CD4-positive, alpha-beta memory T cell (primary cell): ENCODE measurements around the gene GRID2. TPM values are rescaled to one million over a fixed set of nuclear protein-coding genes. Genes with fewer than 3 reads are reported as not detected.
"Not testable (repeated sequence)": the region's sequence is repeated elsewhere in the genome, so short reads cannot be mapped to it uniquely, and the experiment has no call there.

ENCODE experiments used
- CTCF ChIA-PET: fragments of 350-600 bp; sonication (Branson Sonifier 250); formaldehyde crosslinking; loops from one replicate; lab custom pipeline; 2021; ENCODE audit warnings: inconsistent platforms; ENCODE audit not compliant: partially characterized antibody; lab: Charles Lee
- POLR2A ChIA-PET: fragments of 350-600 bp; sonication (Branson Sonifier 250); formaldehyde crosslinking; loops from one replicate; lab custom pipeline; 2021; ENCODE audit not compliant: partially characterized antibody; lab: Charles Lee
- DNase-seq, 5 donors: peaks; one replicate each; pipeline versions ENCODE4 v3.0.0 to v3.0.0-alpha.2; 2020 to 2022; ENCODE audit warnings: mixed read lengths in 1 of 5
- H3K27ac ChIP-seq: one replicate; pipeline ENCODE4 v1.7.0; 2013; ENCODE audit warnings: low read depth, low read length
- H3K27me3 ChIP-seq: 2 replicates; pipeline ENCODE4 v1.7.0; 2013; ENCODE audit warnings: mild to moderate bottlenecking, low read length, moderate library complexity; ENCODE audit not compliant: insufficient read depth
- H3K36me3 ChIP-seq: 2 replicates; pipeline ENCODE4 v1.7.0; 2013; ENCODE audit warnings: mild to moderate bottlenecking, low read length, moderate library complexity; ENCODE audit not compliant: insufficient read depth
- H3K4me1 ChIP-seq: 2 replicates; pipeline ENCODE4 v1.7.0; 2013; ENCODE audit warnings: mild to moderate bottlenecking, low read length, moderate library complexity; ENCODE audit not compliant: insufficient read depth
- H3K4me3 ChIP-seq, 2 donors: one replicate each; pipeline ENCODE4 v1.7.0; 2013; ENCODE audit warnings: low read length in 2 of 2, mild to moderate bottlenecking in 1 of 2
- H3K9me3 ChIP-seq, 2 donors: one replicate each; pipeline ENCODE4 v1.7.0; 2013; ENCODE audit warnings: low read length in 2 of 2, control low read depth in 1 of 2; ENCODE audit not compliant: control insufficient read depth in 1 of 2
- H3K27ac Mint-ChIP-seq, 7 donors: one replicate each; pipeline ENCODE4 v1.8.0; 2020 to 2021; ENCODE audit warnings: mixed read lengths in 7 of 7, mild to moderate bottlenecking in 6 of 7, inconsistent platforms in 3 of 7, moderate library complexity in 3 of 7
- H3K27me3 Mint-ChIP-seq, 2 donors: one replicate each; pipeline ENCODE4 v1.8.0; 2020 to 2021; ENCODE audit warnings: mixed read lengths in 2 of 2
- H3K36me3 Mint-ChIP-seq, 2 donors: one replicate each; pipeline ENCODE4 v1.8.0; 2020 to 2021; ENCODE audit warnings: mixed read lengths in 2 of 2, inconsistent platforms in 1 of 2, mild to moderate bottlenecking in 1 of 2
- H3K4me1 Mint-ChIP-seq, 4 donors: one replicate each; pipeline ENCODE4 v1.8.0; 2020 to 2021; ENCODE audit warnings: mixed read lengths in 4 of 4, mild to moderate bottlenecking in 1 of 4
- H3K4me3 Mint-ChIP-seq, 8 donors: one replicate each; pipeline ENCODE4 v1.8.0; 2020 to 2021; ENCODE audit warnings: mixed read lengths in 8 of 8, mild to moderate bottlenecking in 7 of 8, moderate library complexity in 6 of 8, inconsistent platforms in 3 of 8
- H3K9me3 Mint-ChIP-seq, 8 donors: one replicate each; pipeline ENCODE4 v1.8.0; 2020 to 2021; ENCODE audit warnings: mixed read lengths in 8 of 8, mild to moderate bottlenecking in 5 of 8, inconsistent platforms in 3 of 8, moderate library complexity in 1 of 8
- intact Hi-C: fragments of 100-400 bp; cut with micrococcal nuclease; formaldehyde crosslinking; loops from one replicate; pipeline ENCODE4 v1.15.1; 2023
- polyA plus RNA-seq, 2 donors: library from polyadenylated mRNA; unstranded; fragments of 300-500 nt; fragmentation: Illumina TruSeq; gene quantifications; one replicate each; pipeline ENCODE4 v1.2.3, GENCODE V29; 2021
- total RNA-seq, 2 experiments: library from RNA; stranded (reverse); gene quantifications; one replicate each; pipeline ENCODE4 v1.2.3, GENCODE V29; 2021

Gene GRID2
- total and polyA plus RNA-seq, 4 experiments from 2014 or later: not detected

DNA sequence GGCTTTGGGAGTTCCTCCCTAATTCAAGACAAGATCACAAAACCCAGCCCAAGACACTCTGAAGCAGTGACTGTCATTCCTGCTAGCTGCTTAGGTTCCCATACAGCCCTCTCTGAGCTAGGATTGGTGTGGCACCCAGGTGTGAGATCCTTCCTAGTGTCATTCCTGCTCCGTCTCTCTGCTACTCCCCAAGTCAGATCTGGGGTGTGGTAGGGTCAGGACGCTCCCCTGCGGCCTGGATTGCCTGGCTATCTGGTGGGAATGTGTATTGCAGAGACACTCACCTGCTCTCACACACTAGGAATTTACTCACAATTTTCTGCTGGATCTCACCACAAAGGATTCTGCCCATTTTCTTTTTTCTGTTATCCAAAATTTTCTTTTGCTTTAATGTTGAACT lies 964.0 kb downstream of the GRID2 start:
- no peaks in the 10 kb centered on the region for H3K4me1 Mint-ChIP-seq
- H3K27me3 Mint-ChIP-seq: no peaks in the 10 kb centered on the region
- POLR2A ChIA-PET: no interaction called here
- no peak overlapping the region for H3K27ac Mint-ChIP-seq
- Histone ChIP-seq H3K27ac (no peak overlapping the region), H3K4me3 (no peak overlapping the region), H3K27me3 (no peaks in the 10 kb centered on the region), H3K9me3 (no peaks in the 10 kb centered on the region), H3K4me1 (no peaks in the 10 kb centered on the region), H3K36me3 (no peaks in the 10 kb centered on the region)
- peaks cover 0 to 14% (median 5%) of the 10 kb centered on the region in 8 donors for H3K9me3 Mint-ChIP-seq
- no peak for DNase-seq
- no peak overlapping the region for H3K4me3 Mint-ChIP-seq
- CTCF ChIA-PET: no interaction called here
- intact Hi-C loops: no loop called here
- no peaks in the 10 kb centered on the region for H3K36me3 Mint-ChIP-seq

DNA sequence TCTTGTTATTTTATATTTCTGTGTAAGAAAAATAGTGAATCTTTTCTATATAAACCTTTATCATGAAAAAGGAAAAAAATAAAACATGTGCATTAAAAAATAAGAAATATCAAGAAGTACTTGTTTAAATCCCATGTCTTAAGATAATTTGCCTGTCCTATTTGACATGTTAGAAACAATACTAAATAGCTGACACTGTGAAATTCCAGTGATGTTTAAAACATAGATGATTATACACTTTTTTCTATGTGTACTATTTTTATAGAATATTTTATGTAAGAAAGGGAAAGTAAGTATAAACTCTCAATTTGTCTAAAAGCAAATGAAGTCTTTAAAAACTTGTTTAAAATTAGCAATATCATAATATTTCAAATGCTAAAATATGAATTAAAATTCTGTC lies 981.6 kb downstream of the GRID2 start:
- Mint-ChIP-seq H3K27me3 (no peaks in the 10 kb centered on the region), H3K9me3 (peaks cover 0 to 7% (median 3%) of the 10 kb centered on the region in 8 donors), H3K36me3 (no peaks in the 10 kb centered on the region), H3K4me3 (no peak overlapping the region), H3K27ac (no peak overlapping the region), H3K4me1 (no peaks in the 10 kb centered on the region)
- Histone ChIP-seq H3K9me3 (no peaks in the 10 kb centered on the region), H3K27ac (no peak overlapping the region), H3K27me3 (no peaks in the 10 kb centered on the region), H3K36me3 (no peaks in the 10 kb centered on the region), H3K4me1 (no peaks in the 10 kb centered on the region), H3K4me3 (no peak overlapping the region)
- intact Hi-C loops: no loop called here
- no peak for DNase-seq
- POLR2A ChIA-PET: no interaction called here
- CTCF ChIA-PET: no interaction called here

DNA sequence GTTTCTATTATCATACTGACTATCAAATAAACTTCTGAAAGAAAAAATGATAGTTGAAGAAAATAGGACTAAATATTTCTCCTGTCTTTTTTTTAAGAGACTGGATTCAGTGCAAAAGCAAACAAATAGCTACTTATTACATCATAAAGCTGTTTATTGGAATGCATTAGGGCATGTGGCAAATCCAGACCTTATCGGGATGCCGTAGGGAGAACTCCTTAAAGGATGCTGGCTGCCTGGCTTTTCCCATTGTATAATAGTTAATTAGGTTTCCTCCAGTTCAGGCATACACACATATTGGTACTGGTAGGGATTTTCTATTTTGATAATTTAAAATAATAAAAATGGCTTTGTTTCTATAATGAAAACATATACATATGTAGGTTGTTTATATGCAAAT lies 985.5 kb downstream of the GRID2 start:
- H3K27me3 Mint-ChIP-seq: no peaks in the 10 kb centered on the region
- H3K4me3 Mint-ChIP-seq: no peak overlapping the region
- no peak overlapping the region for H3K27ac Mint-ChIP-seq
- ChIA-PET POLR2A (no interaction called here), CTCF (no interaction called here)
- intact Hi-C loops: no loop called here
- H3K27me3 ChIP-seq: no peaks in the 10 kb centered on the region
- H3K36me3 ChIP-seq: no peaks in the 10 kb centered on the region
- H3K9me3 Mint-ChIP-seq: peaks cover 0 to 9% (median 5%) of the 10 kb centered on the region in 8 donors
- no peaks in the 10 kb centered on the region for H3K9me3 ChIP-seq
- H3K4me1 Mint-ChIP-seq: no peaks in the 10 kb centered on the region
- H3K36me3 Mint-ChIP-seq: no peaks in the 10 kb centered on the region
- no peak for DNase-seq
- H3K27ac ChIP-seq: no peak overlapping the region
- no peaks in the 10 kb centered on the region for H3K4me1 ChIP-seq
- no peak overlapping the region for H3K4me3 ChIP-seq

DNA sequence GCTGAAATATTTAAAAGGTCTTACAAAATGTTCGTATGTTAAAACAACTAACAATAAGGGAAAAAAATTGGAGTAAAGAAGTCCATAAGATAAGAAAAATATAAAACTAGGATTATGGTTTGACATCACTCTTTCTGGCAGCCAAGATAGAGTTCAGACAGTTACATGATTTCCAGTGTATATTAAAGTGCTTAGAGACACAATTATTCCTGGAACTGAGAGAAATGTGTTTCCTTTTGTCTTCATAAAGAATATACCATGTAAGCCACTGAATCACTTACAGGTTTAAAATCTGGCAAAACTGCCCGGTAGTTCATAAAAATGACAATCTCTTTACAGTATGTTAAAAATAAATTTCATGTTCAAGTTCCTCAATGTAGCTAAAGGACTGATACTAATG lies 986.1 kb downstream of the GRID2 start:
- H3K27ac Mint-ChIP-seq: no peak overlapping the region
- H3K36me3 Mint-ChIP-seq: no peaks in the 10 kb centered on the region
- H3K4me3 Mint-ChIP-seq: no peak overlapping the region
- Histone ChIP-seq H3K36me3 (no peaks in the 10 kb centered on the region), H3K4me3 (no peak overlapping the region), H3K4me1 (no peaks in the 10 kb centered on the region), H3K27ac (no peak overlapping the region), H3K9me3 (no peaks in the 10 kb centered on the region), H3K27me3 (no peaks in the 10 kb centered on the region)
- ChIA-PET POLR2A (no interaction called here), CTCF (no interaction called here)
- intact Hi-C loops: no loop called here
- H3K9me3 Mint-ChIP-seq: peaks cover 0 to 11% (median 5%) of the 10 kb centered on the region in 8 donors
- no peaks in the 10 kb centered on the region for H3K4me1 Mint-ChIP-seq
- no peaks in the 10 kb centered on the region for H3K27me3 Mint-ChIP-seq
- DNase-seq: no peak

DNA sequence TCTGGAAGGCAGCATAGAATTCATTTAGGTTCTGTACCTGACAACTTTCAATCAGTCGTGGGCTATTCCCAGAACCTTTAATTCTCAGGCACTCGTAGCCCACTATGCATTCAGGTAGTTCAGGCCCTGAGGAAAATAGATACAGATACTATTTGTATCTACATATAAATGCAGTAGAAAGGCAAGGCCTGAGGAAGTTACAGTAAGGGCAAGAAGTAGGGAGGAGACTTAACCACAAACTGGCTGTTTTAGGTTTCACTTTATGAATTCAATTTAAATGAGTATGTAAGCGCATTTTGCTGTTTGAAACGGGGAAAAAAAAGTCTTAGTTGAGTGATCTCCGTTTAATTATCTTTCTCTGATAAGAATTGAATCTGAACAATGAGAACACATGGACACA lies 995.4 kb downstream of the GRID2 start:
- Mint-ChIP-seq H3K4me3 (no peak overlapping the region), H3K4me1 (no peaks in the 10 kb centered on the region)
- intact Hi-C loops: no loop called here

DNA sequence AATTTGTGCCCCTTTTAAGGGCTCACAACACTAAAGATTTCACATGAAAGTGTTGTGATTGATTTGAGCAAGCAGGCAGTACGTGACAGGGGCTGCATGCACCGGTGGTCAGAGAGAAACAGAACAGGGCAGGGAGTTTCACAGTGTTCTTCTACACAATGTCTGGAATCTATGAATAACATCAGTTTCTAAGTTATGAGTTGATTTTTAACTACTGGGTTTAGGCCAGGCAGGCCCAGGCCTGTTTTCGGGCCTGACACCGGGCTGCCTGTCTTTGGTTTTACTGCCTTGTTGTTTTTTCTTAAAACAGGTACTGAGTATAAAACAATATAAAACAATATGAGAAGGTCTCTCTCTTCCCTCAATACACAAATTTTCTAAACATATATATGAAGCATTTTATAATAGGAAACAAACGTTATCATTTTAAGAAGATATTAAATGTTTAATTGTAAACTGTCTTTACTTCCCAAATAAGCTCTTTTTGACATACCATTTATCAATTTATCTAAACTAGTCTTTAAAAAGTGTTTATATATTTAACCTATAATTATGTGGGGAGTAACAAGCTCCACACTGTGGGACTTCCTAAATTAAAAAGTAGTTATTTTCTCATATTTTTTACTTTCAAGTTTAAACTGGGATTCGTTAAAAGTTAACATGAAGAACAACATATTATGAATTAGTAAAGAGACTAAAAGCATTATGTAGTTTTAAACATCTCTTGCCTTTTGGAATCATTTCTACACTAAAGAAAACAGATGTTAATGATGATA lies 997.2 kb downstream of the GRID2 start:
- H3K27me3 Mint-ChIP-seq, H3K4me1 ChIP-seq, intact Hi-C loops, CTCF ChIA-PET, H3K27ac Mint-ChIP-seq, DNase-seq, H3K36me3 ChIP-seq, POLR2A ChIA-PET, H3K27me3 ChIP-seq, H3K27ac ChIP-seq, H3K4me3 Mint-ChIP-seq, H3K36me3 Mint-ChIP-seq, H3K9me3 ChIP-seq, H3K4me1 Mint-ChIP-seq, H3K4me3 ChIP-seq: not testable (repeated sequence)
- H3K9me3 Mint-ChIP-seq: peaks cover 0 to 11% (median 2%) of the 10 kb centered on the region in 8 donors

More for the DNA sequence above, 995.4 kb downstream of the GRID2 start:
- ChIA-PET POLR2A (no interaction called here), CTCF (no interaction called here)
- no peaks in the 10 kb centered on the region for H3K36me3 Mint-ChIP-seq
- no peak for DNase-seq
- Histone ChIP-seq H3K4me3 (no peak overlapping the region), H3K4me1 (no peaks in the 10 kb centered on the region), H3K27ac (no peak overlapping the region), H3K36me3 (no peaks in the 10 kb centered on the region), H3K9me3 (no peaks in the 10 kb centered on the region), H3K27me3 (no peaks in the 10 kb centered on the region)
- H3K27me3 Mint-ChIP-seq: no peaks in the 10 kb centered on the region
- H3K9me3 Mint-ChIP-seq: peaks cover 0 to 15% (median 4%) of the 10 kb centered on the region in 8 donors
- H3K27ac Mint-ChIP-seq: no peak overlapping the region

DNA sequence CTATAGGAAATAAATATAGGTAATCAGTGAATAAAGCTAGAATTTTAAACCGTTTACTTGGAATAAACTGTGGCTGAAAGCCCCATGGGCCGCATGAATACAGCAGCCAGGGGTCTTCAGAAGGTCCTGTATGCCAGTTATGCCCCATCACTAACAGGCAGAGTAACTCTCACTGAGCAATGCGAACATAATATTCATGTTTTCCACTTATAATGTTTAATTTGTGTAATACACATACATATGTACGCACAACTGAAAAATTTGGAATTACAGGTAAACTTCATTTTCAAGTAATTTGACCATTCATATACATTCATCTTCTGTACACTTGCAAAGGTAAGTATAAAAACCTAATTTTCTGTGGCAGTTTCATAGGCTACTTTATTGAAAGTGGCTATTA lies 998.5 kb downstream of the GRID2 start:
- Mint-ChIP-seq H3K4me1 (no peaks in the 10 kb centered on the region), H3K27me3 (no peaks in the 10 kb centered on the region), H3K4me3 (no peak overlapping the region), H3K9me3 (peaks cover 0 to 14% (median 2%) of the 10 kb centered on the region in 8 donors), H3K36me3 (no peaks in the 10 kb centered on the region), H3K27ac (no peak overlapping the region)
- DNase-seq: no peak
- intact Hi-C loops: no loop called here
- no peaks in the 10 kb centered on the region for H3K4me1 ChIP-seq
- no peak overlapping the region for H3K27ac ChIP-seq
- ChIA-PET CTCF (no interaction called here), POLR2A (no interaction called here)
- no peaks in the 10 kb centered on the region for H3K9me3 ChIP-seq
- H3K36me3 ChIP-seq: no peaks in the 10 kb centered on the region
- no peaks in the 10 kb centered on the region for H3K27me3 ChIP-seq
- H3K4me3 ChIP-seq: no peak overlapping the region
